GM21360 (cell line): Measurements from ENCODE around the gene ITIH5.

Source experiments
- ATAC-seq: cut with Tn5 transposase; IDR thresholded peaks from one replicate; pipeline ENCODE4 v1.9.1; 2021; ENCODE audit warnings: mild to moderate bottlenecking, moderate library complexity; ENCODE audit not compliant: unreplicated experiment

ITIH5 gene

GRCh38 chr10:7634142-7634894, 32.4 kb downstream of the ITIH5 start:
- no peak for ATAC-seq

- ATAC-seq: no peak
These were observed 40.5 kb downstream of the ITIH5 start for GRCh38 chr10:7626283-7626682.

GRCh38 chr10:7625836-7626235, 40.9 kb downstream of the ITIH5 start:
- ATAC-seq: no peak

GRCh38 chr10:7625009-7625408, 41.8 kb downstream of the ITIH5 start:
- no peak for ATAC-seq

- ATAC-seq: no peak
These were observed 43.8 kb downstream of the ITIH5 start for GRCh38 chr10:7622969-7623368.

GRCh38 chr10:7618461-7618860, 48.3 kb downstream of the ITIH5 start:
- ATAC-seq: no peak

GRCh38 chr10:7611909-7612308, 54.9 kb downstream of the ITIH5 start:
- ATAC-seq: no peak

GRCh38 chr10:7610651-7611389, 55.9 kb downstream of the ITIH5 start:
- no peak for ATAC-seq

- ATAC-seq: no peak
These were observed 56.7 kb downstream of the ITIH5 start for GRCh38 chr10:7610026-7610425.

- no peak for ATAC-seq
These were observed 57.2 kb downstream of the ITIH5 start for GRCh38 chr10:7609556-7609955.

- no peak for ATAC-seq
These were observed 58.8 kb downstream of the ITIH5 start for GRCh38 chr10:7608001-7608400.

GRCh38 chr10:7606951-7607404, 59.8 kb downstream of the ITIH5 start:
- no peak for ATAC-seq

- no peak for ATAC-seq
These were observed 61.0 kb downstream of the ITIH5 start for GRCh38 chr10:7605565-7606295.

- no peak for ATAC-seq
These were observed 65.6 kb downstream of the ITIH5 start for GRCh38 chr10:7601023-7601656.

GRCh38 chr10:7598771-7599170, 68.0 kb downstream of the ITIH5 start:
- ATAC-seq: no peak

GRCh38 chr10:7596356-7596755, 70.4 kb downstream of the ITIH5 start:
- no peak for ATAC-seq

- ATAC-seq: no peak
These were observed 72.9 kb downstream of the ITIH5 start for GRCh38 chr10:7593905-7594304.

- ATAC-seq: no peak
These were observed 73.7 kb downstream of the ITIH5 start for GRCh38 chr10:7593063-7593462.

- ATAC-seq: no peak
These were observed 74.1 kb downstream of the ITIH5 start for GRCh38 chr10:7592627-7593026.

- no peak for ATAC-seq
These were observed 76.5 kb downstream of the ITIH5 start for GRCh38 chr10:7590271-7590670.

GRCh38 chr10:7589748-7590147, 77.0 kb downstream of the ITIH5 start:
- ATAC-seq: no peak
